SK-N-SH (cell line): ENCODE results near the gene AHNAK. TPM values are rescaled to one million over a fixed set of nuclear protein-coding genes. Genes with fewer than 3 reads are reported as not detected.

Source experiments
- CTCF ChIA-PET: fragments of 300-600, 350-600 bp; formaldehyde crosslinking; extraction: SDS; loops from one replicate; lab custom pipeline; 2021; lab: Yijun Ruan, JAX
- POLR2A ChIA-PET: fragments of 350-600 bp; sonication (Branson Sonifier 250); formaldehyde crosslinking; extraction: SDS; loops from one replicate; lab custom pipeline; 2020; ENCODE audit warnings: antibody characterized with exemption, inconsistent platforms; lab: Yijun Ruan, JAX
- DNase-seq: peaks from one replicate; pipeline ENCODE4 v3.0.0; 2012
- H2AFZ ChIP-seq: fragments of 200-600 bp; sonication (generic); 2 replicates; pipeline ENCODE4 v1.8.1; 2016; ENCODE audit warnings: antibody characterized with exemption, mild to moderate bottlenecking, low read depth
- H3F3A ChIP-seq: fragments of 200-600 bp; sonication (generic); replicated peaks from 2 replicates; pipeline ENCODE3; 2016; ENCODE audit warnings: antibody characterized with exemption, mild to moderate bottlenecking; ENCODE audit not compliant: insufficient read depth
- H3K27ac ChIP-seq, 2 experiments: fragments of 200-500 bp in 1 of 2; fragments of 200-600 bp in 1 of 2; sonication (Bioruptor generic) in 1 of 2; sonication (generic), shearing (Covaris generic) in 1 of 2; 2 replicates each; pipeline versions ENCODE4 v1.5.1 to v1.6.1; 2014 to 2016; ENCODE audit warnings: low read depth in 2 of 2, inconsistent platforms in 1 of 2, low read length in 1 of 2, mild to moderate bottlenecking in 1 of 2, mixed read lengths in 1 of 2
- H3K27me3 ChIP-seq: fragments of 200-600 bp; sonication (generic), shearing (Covaris generic); 2 replicates; pipeline ENCODE4 v1.6.1; 2016; ENCODE audit warnings: mixed run types; ENCODE audit not compliant: insufficient read depth
- H3K36me3 ChIP-seq, 2 experiments: fragments of 200-500 bp in 1 of 2; fragments of 200-600 bp in 1 of 2; sonication (Bioruptor generic) in 1 of 2; sonication (generic) in 1 of 2; replicated peaks in 1 of 2; 2 replicates each; pipeline versions ENCODE3 to v1.5.1; 2014 to 2016; ENCODE audit warnings: low read length in 1 of 2, mild to moderate bottlenecking in 1 of 2; ENCODE audit not compliant: insufficient read depth in 2 of 2, control insufficient read depth in 1 of 2
- H3K4me1 ChIP-seq, 2 experiments: fragments of 200-500 bp in 1 of 2; fragments of 200-600 bp in 1 of 2; sonication (Bioruptor generic) in 1 of 2; sonication (generic), shearing (Covaris generic) in 1 of 2; 2 replicates each; pipeline versions ENCODE4 v1.5.1 to v1.6.1; 2014 to 2016; ENCODE audit warnings: low read depth in 1 of 2, low read length in 1 of 2, mixed run types in 1 of 2; ENCODE audit not compliant: insufficient read depth in 2 of 2, control insufficient read depth in 1 of 2
- H3K4me2 ChIP-seq: fragments of 200-600 bp; sonication (generic), shearing (Covaris generic); 2 replicates; pipeline ENCODE4 v1.6.1; 2017; ENCODE audit warnings: mixed run types
- H3K4me3 ChIP-seq, 2 experiments: fragments of 200-500 bp in 1 of 2; fragments of 200-600 bp in 1 of 2; sonication (Bioruptor generic) in 1 of 2; sonication (generic), shearing (Covaris generic) in 1 of 2; 2 replicates each; pipeline versions ENCODE4 v1.5.1 to v1.8.1; 2014 to 2016; ENCODE audit warnings: low read depth in 2 of 2, inconsistent platforms in 1 of 2, low read length in 1 of 2, mild to moderate bottlenecking in 1 of 2, mixed read lengths in 1 of 2, moderate library complexity in 1 of 2
- H3K79me2 ChIP-seq: fragments of 200-600 bp; sonication (generic); 2 replicates; pipeline ENCODE4 v1.8.1; 2017; ENCODE audit warnings: mild to moderate bottlenecking; ENCODE audit not compliant: insufficient read depth
- H3K9ac ChIP-seq: fragments of 200-600 bp; sonication (generic); 2 replicates; pipeline ENCODE4 v1.6.1; 2017; ENCODE audit warnings: mixed run types
- H3K9me2 ChIP-seq: fragments of 200-600 bp; sonication (generic); 2 replicates; pipeline ENCODE4 v1.6.1; 2017; ENCODE audit warnings: mixed run types
- H3K9me3 ChIP-seq: fragments of 200-600 bp; sonication (generic); 2 replicates; pipeline ENCODE4 v1.6.1; 2017; ENCODE audit warnings: mixed run types, mild to moderate bottlenecking, moderate library complexity
- H4K20me1 ChIP-seq: fragments of 200-600 bp; sonication (generic); 2 replicates; pipeline ENCODE4 v1.6.1; 2017; ENCODE audit warnings: mild to moderate bottlenecking, mixed run types; ENCODE audit not compliant: insufficient read depth
- ELF1 ChIP-seq: IDR thresholded peaks from 2 replicates; pipeline ENCODE4 v1.4.0; 2012
- EZH2phosphoT487 ChIP-seq: fragments of 200-600 bp; sonication (generic); IDR thresholded peaks from 2 replicates; pipeline ENCODE4 v1.6.1; 2017; ENCODE audit warnings: low read depth, mixed run types, mild to moderate bottlenecking, antibody characterized with exemption, moderate library complexity, borderline replicate concordance
- FOXM1 ChIP-seq: IDR thresholded peaks from 2 replicates; pipeline ENCODE4 v1.4.0; 2012; ENCODE audit warnings: low read depth, mild to moderate bottlenecking
- GABPA ChIP-seq: IDR thresholded peaks from 2 replicates; pipeline ENCODE4 v1.4.0; 2012; ENCODE audit warnings: low read depth, mild to moderate bottlenecking
- IRF3 ChIP-seq: fragments of 150-350 bp; IDR thresholded peaks from 2 replicates; pipeline ENCODE4 v1.6.1; 2016; ENCODE audit warnings: mild to moderate bottlenecking, low read depth, low read length
- MAX ChIP-seq: IDR thresholded peaks from 2 replicates; pipeline ENCODE4 v1.4.0; 2012; ENCODE audit warnings: low read depth
- MEF2A ChIP-seq: IDR thresholded peaks from 2 replicates; pipeline ENCODE4 v1.4.0; 2012; ENCODE audit warnings: low read depth, borderline replicate concordance
- NFIC ChIP-seq: IDR thresholded peaks from 2 replicates; pipeline ENCODE4 v1.4.0; 2012; ENCODE audit warnings: borderline replicate concordance
- POLR2AphosphoS5 ChIP-seq: IDR thresholded peaks from 2 replicates; pipeline ENCODE4 v1.6.1; 2012; ENCODE audit warnings: low read depth, low read length
- RAD21 ChIP-seq: IDR thresholded peaks from 2 replicates; pipeline ENCODE4 v1.6.1; 2012; ENCODE audit warnings: mild to moderate bottlenecking, low read length
- RCOR1 ChIP-seq: fragments of 150-350 bp; IDR thresholded peaks from 2 replicates; pipeline ENCODE4 v1.6.1; 2017; ENCODE audit warnings: antibody characterized with exemption, low read length
- RFX5 ChIP-seq: IDR thresholded peaks from 2 replicates; pipeline ENCODE4 v1.6.1; 2012; ENCODE audit warnings: mild to moderate bottlenecking, improper control_type of control experiment, low read length
- RXRA ChIP-seq: IDR thresholded peaks from 2 replicates; pipeline ENCODE4 v1.4.0; 2012; ENCODE audit warnings: low read depth, mild to moderate bottlenecking, borderline replicate concordance
- SMC3 ChIP-seq: IDR thresholded peaks from 2 replicates; pipeline ENCODE4 v1.6.1; 2012; ENCODE audit warnings: low read depth, low read length, improper control_type of control experiment
- TAF1 ChIP-seq: IDR thresholded peaks from 2 replicates; pipeline ENCODE4 v1.6.1; 2012; ENCODE audit warnings: low read depth, mild to moderate bottlenecking, low read length, moderate library complexity, borderline replicate concordance
- TCF12 ChIP-seq: IDR thresholded peaks from 2 replicates; pipeline ENCODE4 v1.4.0; 2012
- WGBS: methylation state at CpG from one replicate; pipeline ENCODE4 v1.1.6; 2017; ENCODE audit warnings: low lambda C conversion rate; 5-methylcytosine and 5-hydroxymethylcytosine counted together
- polyA plus RNA-seq, 3 experiments: library from polyadenylated mRNA; depleted of rRNA; stranded (reverse); fragments of >200 nt; gene quantifications; 2 replicates each; pipeline ENCODE4 v1.2.3, GENCODE V29; 2012
- TF ChIP-seq, protein P1 (sequence below): IDR thresholded peaks from 2 replicates; pipeline ENCODE4; 2012
- TF ChIP-seq, protein P2 (sequence below): IDR thresholded peaks from 2 replicates; pipeline ENCODE4 v1.4.0; 2012; ENCODE audit warnings: low read depth, borderline replicate concordance
- TF ChIP-seq, protein P3 (sequence below): fragments of 150-350 bp; IDR thresholded peaks from 2 replicates; pipeline ENCODE4 v1.6.1; 2017; ENCODE audit warnings: antibody characterized with exemption, low read length, low read depth, borderline replicate concordance

Gene AHNAK
- polyA plus RNA-seq, 1 of the 3 experiments (the other 2 are of a cell fraction), result 57.8 TPM

GRCh38 chr11:62433904-62434276, 112.7 kb downstream of the AHNAK start:
- WGBS, result 93% methylated on average over 6 of the region's 6 CpGs
- no peaks in the 10 kb centered on the region for H4K20me1 ChIP-seq
- H3K4me2 ChIP-seq, result no peak overlapping the region
- H3K27me3 ChIP-seq, result no peaks in the 10 kb centered on the region
- ChIA-PET POLR2A (interaction anchor here (1.1 kb wide), 1 partner anchor 10 kb away, joined by 4 read pairs; no protein-coding TSS in a partner anchor), CTCF (interaction anchor here (3.2 kb wide), 1 partner anchor 10 kb away, joined by 16 read pairs; no protein-coding TSS in a partner anchor)
- H3F3A ChIP-seq, result peaks cover 31% of the 10 kb centered on the region
- no peak overlapping the region for H3K4me3 ChIP-seq
- no peak overlapping the region for H3K9ac ChIP-seq
- DNase-seq, result no peak
- no peak overlapping the region for H3K27ac ChIP-seq
- H2AFZ ChIP-seq, result no peak overlapping the region
- no peaks in the 10 kb centered on the region for H3K9me3 ChIP-seq
- H3K4me1 ChIP-seq, result peaks cover 5 to 18% of the 10 kb centered on the region in 2 experiments
- no peaks in the 10 kb centered on the region for H3K9me2 ChIP-seq
- no peaks in the 10 kb centered on the region for H3K36me3 ChIP-seq
- TF ChIP-seq ELF1 (no peak), MAX (no peak), IRF3 (no peak), RAD21 (no peak), POLR2AphosphoS5 (no peak), RXRA (no peak), EZH2phosphoT487 (no peak), RCOR1 (no peak), RFX5 (no peak)
- TF ChIP-seq, protein P1, sequence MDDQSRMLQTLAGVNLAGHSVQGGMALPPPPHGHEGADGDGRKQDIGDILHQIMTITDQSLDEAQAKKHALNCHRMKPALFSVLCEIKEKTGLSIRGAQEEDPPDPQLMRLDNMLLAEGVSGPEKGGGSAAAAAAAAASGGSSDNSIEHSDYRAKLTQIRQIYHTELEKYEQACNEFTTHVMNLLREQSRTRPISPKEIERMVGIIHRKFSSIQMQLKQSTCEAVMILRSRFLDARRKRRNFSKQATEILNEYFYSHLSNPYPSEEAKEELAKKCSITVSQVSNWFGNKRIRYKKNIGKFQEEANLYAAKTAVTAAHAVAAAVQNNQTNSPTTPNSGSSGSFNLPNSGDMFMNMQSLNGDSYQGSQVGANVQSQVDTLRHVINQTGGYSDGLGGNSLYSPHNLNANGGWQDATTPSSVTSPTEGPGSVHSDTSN, result no peak
- TF ChIP-seq, protein P2, sequence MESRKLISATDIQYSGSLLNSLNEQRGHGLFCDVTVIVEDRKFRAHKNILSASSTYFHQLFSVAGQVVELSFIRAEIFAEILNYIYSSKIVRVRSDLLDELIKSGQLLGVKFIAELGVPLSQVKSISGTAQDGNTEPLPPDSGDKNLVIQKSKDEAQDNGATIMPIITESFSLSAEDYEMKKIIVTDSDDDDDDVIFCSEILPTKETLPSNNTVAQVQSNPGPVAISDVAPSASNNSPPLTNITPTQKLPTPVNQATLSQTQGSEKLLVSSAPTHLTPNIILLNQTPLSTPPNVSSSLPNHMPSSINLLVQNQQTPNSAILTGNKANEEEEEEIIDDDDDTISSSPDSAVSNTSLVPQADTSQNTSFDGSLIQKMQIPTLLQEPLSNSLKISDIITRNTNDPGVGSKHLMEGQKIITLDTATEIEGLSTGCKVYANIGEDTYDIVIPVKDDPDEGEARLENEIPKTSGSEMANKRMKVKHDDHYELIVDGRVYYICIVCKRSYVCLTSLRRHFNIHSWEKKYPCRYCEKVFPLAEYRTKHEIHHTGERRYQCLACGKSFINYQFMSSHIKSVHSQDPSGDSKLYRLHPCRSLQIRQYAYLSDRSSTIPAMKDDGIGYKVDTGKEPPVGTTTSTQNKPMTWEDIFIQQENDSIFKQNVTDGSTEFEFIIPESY, result no peak
- TF ChIP-seq, all 33 proteins: peak for 0
- H3K79me2 ChIP-seq, result no peaks in the 10 kb centered on the region

- Histone ChIP-seq H3K4me3 (no peak overlapping the region), H3K79me2 (no peaks in the 10 kb centered on the region), H3K9ac (no peak overlapping the region), H3F3A (peaks cover 37% of the 10 kb centered on the region), H2AFZ (no peak overlapping the region), H3K9me2 (no peaks in the 10 kb centered on the region), H4K20me1 (no peaks in the 10 kb centered on the region), H3K4me2 (no peak overlapping the region), H3K27me3 (no peaks in the 10 kb centered on the region), H3K27ac (no peak overlapping the region), H3K4me1 (peaks cover 10 to 23% of the 10 kb centered on the region in 2 experiments), H3K36me3 (no peaks in the 10 kb centered on the region), H3K9me3 (no peaks in the 10 kb centered on the region)
- ChIA-PET CTCF (interaction anchor here (3.2 kb wide), 1 partner anchor 9 kb away, joined by 16 read pairs; no protein-coding TSS in a partner anchor), POLR2A (no interaction called here)
- 87% methylated on average over 16 of the region's 16 CpGs for WGBS
- DNase-seq, result no peak
- no peak for TF ChIP-seq MEF2A
- TF ChIP-seq MAX, result no peak
- TF ChIP-seq, protein P3, sequence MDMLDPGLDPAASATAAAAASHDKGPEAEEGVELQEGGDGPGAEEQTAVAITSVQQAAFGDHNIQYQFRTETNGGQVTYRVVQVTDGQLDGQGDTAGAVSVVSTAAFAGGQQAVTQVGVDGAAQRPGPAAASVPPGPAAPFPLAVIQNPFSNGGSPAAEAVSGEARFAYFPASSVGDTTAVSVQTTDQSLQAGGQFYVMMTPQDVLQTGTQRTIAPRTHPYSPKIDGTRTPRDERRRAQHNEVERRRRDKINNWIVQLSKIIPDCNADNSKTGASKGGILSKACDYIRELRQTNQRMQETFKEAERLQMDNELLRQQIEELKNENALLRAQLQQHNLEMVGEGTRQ, result no peak
- no peak for TF ChIP-seq TAF1
- TF ChIP-seq TCF12, result no peak
- TF ChIP-seq, protein P1, result no peak
- TF ChIP-seq NFIC, result no peak
- no peak for TF ChIP-seq FOXM1
- TF ChIP-seq EZH2phosphoT487, result no peak
- TF ChIP-seq GABPA, result no peak
- TF ChIP-seq SMC3, result no peak
Measured at GRCh38 chr11:62433141-62433903, 113.3 kb downstream of the AHNAK start.
